Measurements from ENCODE around the gene ISYNA1. TPM values are rescaled to one million over a fixed set of nuclear protein-coding genes. Genes with fewer than 3 reads are reported as not detected.
A peak's percentile ranks its signal among the peaks of the same experiment; 100 is the strongest.

ISYNA1 gene
- total and polyA plus RNA-seq, 2 of the 4 experiments (the other 2 are of a cell fraction), result 3.4 to 24.7 TPM

DNA sequence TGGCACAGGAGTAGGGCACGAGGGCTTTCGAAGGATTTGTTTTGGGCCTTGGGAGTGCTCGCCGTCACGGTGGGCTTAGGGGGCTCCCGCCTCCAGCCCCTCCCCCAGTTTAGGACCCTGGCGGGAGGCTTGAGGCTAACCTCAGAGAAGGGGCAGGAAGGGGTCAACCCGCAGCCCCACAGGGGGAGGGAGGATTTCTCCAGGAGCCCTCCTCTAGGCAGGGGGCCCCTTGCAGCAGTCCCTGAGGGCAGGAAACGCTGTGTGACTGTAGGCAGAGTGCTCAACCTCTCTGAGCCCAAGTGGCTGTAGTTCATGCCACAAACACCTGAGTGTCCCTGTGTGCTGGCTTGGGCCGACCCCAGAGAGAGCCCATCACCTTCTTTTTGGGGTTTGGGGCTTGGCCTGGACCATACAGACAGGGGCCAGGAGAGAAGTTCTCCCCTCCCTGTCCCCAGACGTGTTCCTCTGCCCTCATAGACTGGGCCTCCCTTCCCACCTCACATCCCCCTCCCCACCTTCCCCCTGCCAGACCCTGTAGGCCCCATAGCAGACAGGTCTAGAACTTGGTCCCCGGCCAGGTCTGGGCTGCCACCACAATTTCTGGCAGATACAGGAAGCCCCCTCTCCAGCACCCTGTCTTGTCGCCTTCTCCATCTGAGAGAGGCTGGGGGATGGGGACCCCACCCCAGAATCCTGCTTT is 8.1 kb downstream of the ISYNA1 start:
- Histone ChIP-seq H3K4me2 (ENCODE audit: low read depth, low read length) (no peak overlapping the region; the same call in 1 of the 2 replicates), H4K5ac (ENCODE audit: low read depth, low read length) (no peak overlapping the region), H3K14ac (replicated peaks; ENCODE audit: low read depth, low read length) (no peak overlapping the region), H3K27ac (ENCODE audit: insufficient read depth, low read length) (no peak overlapping the region), H2AK9ac (replicated peaks; ENCODE audit: low read depth, low read length, poor library complexity) (peak overlapping the region; percentile 52), H3K79me1 (ENCODE audit: low read depth in 1 of 2, low read length in 2 of 2) (peaks cover 9 to 55% of the 10 kb centered on the region in 2 experiments; a peak in 3 of 4 replicates), H3K9ac (ENCODE audit: low read depth, low read length) (no peak overlapping the region), H3K9me3 (ENCODE audit: control insufficient read depth, insufficient read depth, low read length) (no peaks in the 10 kb centered on the region), H2BK20ac (ENCODE audit: low read depth, low read length) (no peak overlapping the region), H4K8ac (ENCODE audit: low read depth in 2 of 2, low read length in 2 of 2) (no peak overlapping the region; a peak in 1 of 4 replicates), H3K56ac (ENCODE audit: extremely low read depth, insufficient read depth, low read length) (no peak overlapping the region), H3K4ac (ENCODE audit: low read depth, low read length) (0 out of 2 replicates have a peak overlapping the region, but pooled peaks have one; percentile 18), H3K4me3 (ENCODE audit: insufficient read depth, low read depth, low read length) (no peak overlapping the region), H4K91ac (ENCODE audit: insufficient read depth, low read depth, low read length) (no peak overlapping the region), H3K18ac (ENCODE audit: low read depth, low read length) (no peak overlapping the region), H2AK5ac (ENCODE audit: low read depth, low read length) (peak overlapping the region; percentile 76; the same call in 1 of the 2 replicates), H3K4me1 (ENCODE audit: control insufficient read depth, insufficient read depth, low read length) (peaks cover 19% of the 10 kb centered on the region), H2AFZ (replicated peaks; ENCODE audit: low read length, poor library complexity) (peak overlapping the region; percentile 18), H3K9me1 (ENCODE audit: insufficient read depth, low read length) (peaks cover 15% of the 10 kb centered on the region), H3K27me3 (ENCODE audit: control insufficient read depth, insufficient read depth, low read length) (no peaks in the 10 kb centered on the region), H2BK15ac (ENCODE audit: low read depth, low read length) (no peak overlapping the region), H2BK120ac (ENCODE audit: low read depth, low read length) (no peak overlapping the region), H2BK5ac (ENCODE audit: low read depth, low read length, poor library complexity, severe bottlenecking) (no peak overlapping the region), H4K20me1 (ENCODE audit: insufficient read depth, low read length) (peaks cover 37% of the 10 kb centered on the region), H3K23ac (ENCODE audit: low read depth, low read length) (no peak overlapping the region), H3K36me3 (ENCODE audit: control insufficient read depth, insufficient read depth, low read length) (no peaks in the 10 kb centered on the region; the same call in 1 of the 2 replicates)
- intact Hi-C loops (cut with micrococcal nuclease) (no loop called here), dilution Hi-C loops (cut with HindIII; ENCODE audit: low sequenced_read_pairs, unreplicated experiment) (no loop called here), in situ Hi-C loops (cut with MboI; ENCODE audit: low sequenced_read_pairs) (no loop called here)
- ATAC-seq (ENCODE audit: low read depth), result no peak
- BruUV-seq (replicated peaks), result no TSS peak
- ChIA-PET CTCF (no interaction called here), POLR2A (ENCODE audit: unreplicated experiment) (interaction anchor here (1.0 kb wide), 1 partner anchor 8 kb away, joined by 3 read pairs; no protein-coding TSS in a partner anchor)
- WGBS, 2 experiments (ENCODE audit: extremely low coverage in 2 of 2, insufficient read length in 1 of 2), result no CpG with 5 or more reads among the region's 13 CpGs
- no peak for DNase-seq
- TF ChIP-seq MAZ (IDR thresholded peaks at IDR 0.05; ENCODE audit: borderline replicate concordance, low read depth, low read length) (no peak), FOS (IDR thresholded peaks at IDR 0.05; ENCODE audit: low read depth, low read length) (no peak), RFX5 (IDR thresholded peaks at IDR 0.05; ENCODE audit: low read depth, low read length) (no peak), MXI1 (IDR thresholded peaks at IDR 0.05; ENCODE audit: borderline replicate concordance, low read depth, low read length) (no peak), BHLHE40 (IDR thresholded peaks at IDR 0.05; ENCODE audit: low read depth, low read length) (no peak), CHD1 (IDR thresholded peaks at IDR 0.05; ENCODE audit: low read depth, low read length) (no peak), SMC3 (IDR thresholded peaks at IDR 0.05; ENCODE audit: low read depth, low read length) (no peak), NFE2L2 (IDR thresholded peaks at IDR 0.05; ENCODE audit: low read depth, low read length) (no peak), RAD21 (IDR thresholded peaks at IDR 0.05; ENCODE audit: low read length) (no peak), POLR2A (IDR thresholded peaks at IDR 0.05; ENCODE audit: low read depth, low read length) (no peak), MAFK (IDR thresholded peaks at IDR 0.05; ENCODE audit: low read depth, low read length) (no peak), RCOR1 (IDR thresholded peaks at IDR 0.05; ENCODE audit: insufficient replicate concordance, low read length) (no peak), CEBPB (IDR thresholded peaks at IDR 0.05; ENCODE audit: low read depth, low read length) (no peak)
- TF ChIP-seq, protein P1, sequence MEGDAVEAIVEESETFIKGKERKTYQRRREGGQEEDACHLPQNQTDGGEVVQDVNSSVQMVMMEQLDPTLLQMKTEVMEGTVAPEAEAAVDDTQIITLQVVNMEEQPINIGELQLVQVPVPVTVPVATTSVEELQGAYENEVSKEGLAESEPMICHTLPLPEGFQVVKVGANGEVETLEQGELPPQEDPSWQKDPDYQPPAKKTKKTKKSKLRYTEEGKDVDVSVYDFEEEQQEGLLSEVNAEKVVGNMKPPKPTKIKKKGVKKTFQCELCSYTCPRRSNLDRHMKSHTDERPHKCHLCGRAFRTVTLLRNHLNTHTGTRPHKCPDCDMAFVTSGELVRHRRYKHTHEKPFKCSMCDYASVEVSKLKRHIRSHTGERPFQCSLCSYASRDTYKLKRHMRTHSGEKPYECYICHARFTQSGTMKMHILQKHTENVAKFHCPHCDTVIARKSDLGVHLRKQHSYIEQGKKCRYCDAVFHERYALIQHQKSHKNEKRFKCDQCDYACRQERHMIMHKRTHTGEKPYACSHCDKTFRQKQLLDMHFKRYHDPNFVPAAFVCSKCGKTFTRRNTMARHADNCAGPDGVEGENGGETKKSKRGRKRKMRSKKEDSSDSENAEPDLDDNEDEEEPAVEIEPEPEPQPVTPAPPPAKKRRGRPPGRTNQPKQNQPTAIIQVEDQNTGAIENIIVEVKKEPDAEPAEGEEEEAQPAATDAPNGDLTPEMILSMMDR (conservative IDR thresholded peaks at IDR 0.05; ENCODE audit: low read depth, low read length), result no peak
- TF ChIP-seq, protein P2, sequence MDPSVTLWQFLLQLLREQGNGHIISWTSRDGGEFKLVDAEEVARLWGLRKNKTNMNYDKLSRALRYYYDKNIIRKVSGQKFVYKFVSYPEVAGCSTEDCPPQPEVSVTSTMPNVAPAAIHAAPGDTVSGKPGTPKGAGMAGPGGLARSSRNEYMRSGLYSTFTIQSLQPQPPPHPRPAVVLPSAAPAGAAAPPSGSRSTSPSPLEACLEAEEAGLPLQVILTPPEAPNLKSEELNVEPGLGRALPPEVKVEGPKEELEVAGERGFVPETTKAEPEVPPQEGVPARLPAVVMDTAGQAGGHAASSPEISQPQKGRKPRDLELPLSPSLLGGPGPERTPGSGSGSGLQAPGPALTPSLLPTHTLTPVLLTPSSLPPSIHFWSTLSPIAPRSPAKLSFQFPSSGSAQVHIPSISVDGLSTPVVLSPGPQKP (IDR thresholded peaks at IDR 0.05; ENCODE audit: borderline replicate concordance, low read depth, low read length), result no peak
